Activated CD4-positive, CD25-positive, alpha-beta regulatory T cell treated with anti-CD3 and anti-CD28 coated beads, Interleukin-2, amount 50 U/mL, for 24 hours (primary cell): Measurements from ENCODE around the gene CBX7.

Source experiments
- ATAC-seq, 2 donors: fragments of 150-1000 bp; cut with Tn5 transposase; one replicate each; pipeline ENCODE4 v1.10.0; 2021; ENCODE audit warnings: mild to moderate bottlenecking in 1 of 2, moderate library complexity in 1 of 2

The CBX7 gene

DNA sequence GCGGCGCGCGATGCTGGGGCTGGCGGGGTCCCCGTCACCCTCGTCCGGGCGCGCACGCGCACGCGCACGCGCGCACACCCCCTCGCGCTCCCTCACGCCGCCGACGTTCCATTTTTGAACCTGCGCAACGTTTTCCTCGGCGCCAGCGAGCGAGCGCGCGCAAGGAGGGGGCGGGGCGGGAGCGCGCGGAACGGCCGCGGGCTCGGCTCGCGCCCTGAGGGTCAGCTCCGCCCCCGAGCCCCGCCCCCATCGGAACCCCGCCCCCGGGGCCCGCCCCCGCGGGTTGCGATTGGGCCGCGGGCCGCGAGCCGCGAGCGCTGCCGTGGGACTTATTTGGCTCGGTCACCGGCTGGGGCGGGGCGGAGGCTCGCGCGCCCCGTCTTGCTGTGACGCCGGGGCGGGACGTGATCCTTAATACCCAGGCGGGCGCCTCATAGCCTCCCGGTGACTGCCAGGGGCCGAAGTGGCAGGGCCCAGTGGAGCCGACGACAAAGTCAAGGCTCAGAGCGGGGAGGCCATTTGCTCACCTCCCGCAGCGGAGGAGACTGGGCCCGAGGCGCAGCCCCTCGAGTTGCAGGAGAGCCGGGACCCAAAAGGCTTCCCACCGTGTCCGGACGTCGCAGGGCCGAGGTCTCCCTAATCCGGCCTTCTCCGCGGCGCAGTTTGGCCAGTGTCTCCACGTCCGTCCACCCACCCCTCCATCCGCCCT, at the start of gene CBX7:
Gene CBX7, minus strand, starts transcription at position 170 of the 709 bp plus-strand sequence. CDS start 236 bp downstream, outside the sequence.
- peak; percentile 84 to 85 for ATAC-seq

DNA sequence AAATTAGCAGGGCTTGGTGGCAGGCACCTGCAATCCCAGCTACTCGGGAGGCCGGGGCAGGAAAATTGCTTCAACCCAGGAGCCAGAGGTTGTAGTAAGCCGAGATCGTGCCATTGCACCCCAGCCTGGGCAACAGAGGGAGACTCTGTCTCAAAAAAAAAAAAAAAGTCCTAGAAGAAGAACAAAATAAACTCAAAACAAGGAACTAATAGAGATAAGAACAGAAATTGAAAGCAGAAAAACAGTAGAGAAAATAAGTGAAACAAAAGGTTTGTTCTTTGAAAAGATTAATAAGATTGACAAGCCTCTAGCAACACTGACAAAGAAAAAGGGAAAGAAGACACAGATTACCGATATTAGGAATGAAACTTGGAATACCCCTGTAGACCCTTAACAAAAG, 45.1 kb upstream of the CBX7 start:
- no peak for ATAC-seq

DNA sequence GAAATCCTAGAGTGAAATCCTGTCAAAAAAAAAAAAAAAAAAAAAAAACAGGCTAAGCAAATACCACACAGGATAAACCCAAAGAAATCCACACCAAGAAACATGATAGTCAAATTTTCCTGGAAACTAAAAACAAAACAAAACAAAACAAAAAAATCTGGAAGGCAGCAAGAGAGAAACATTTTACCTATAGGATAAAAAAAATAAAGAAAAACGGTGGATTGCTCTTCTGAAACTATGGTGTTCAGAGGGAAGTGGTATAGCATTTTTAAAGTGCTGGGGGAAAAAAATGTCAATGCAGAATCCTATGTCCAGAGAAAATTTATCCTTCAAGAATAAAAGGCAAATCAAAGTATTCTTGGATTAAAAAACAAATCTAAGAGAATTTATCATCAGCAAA, 41.6 kb upstream of the CBX7 start:
- ATAC-seq, result no peak

DNA sequence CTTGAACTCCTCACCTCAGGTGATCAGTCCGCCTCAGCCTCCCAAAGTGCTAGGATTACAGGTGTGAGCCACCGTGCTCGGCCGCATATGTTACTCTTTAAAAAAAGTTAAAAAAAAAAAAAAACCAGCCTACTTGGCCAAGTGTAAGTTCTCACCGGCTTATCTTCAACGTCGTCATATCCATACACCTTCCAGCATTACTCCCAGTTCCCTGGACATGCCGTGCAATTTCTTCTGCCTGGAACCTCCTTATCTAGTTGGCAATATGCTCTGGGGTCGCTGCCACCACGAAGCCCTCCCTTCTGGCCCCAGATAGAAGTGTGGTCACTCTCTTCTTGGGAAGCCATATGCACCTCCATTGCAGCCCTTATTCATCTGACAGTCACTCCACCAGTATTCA, 36.3 kb upstream of the CBX7 start:
- ATAC-seq, result no peak

DNA sequence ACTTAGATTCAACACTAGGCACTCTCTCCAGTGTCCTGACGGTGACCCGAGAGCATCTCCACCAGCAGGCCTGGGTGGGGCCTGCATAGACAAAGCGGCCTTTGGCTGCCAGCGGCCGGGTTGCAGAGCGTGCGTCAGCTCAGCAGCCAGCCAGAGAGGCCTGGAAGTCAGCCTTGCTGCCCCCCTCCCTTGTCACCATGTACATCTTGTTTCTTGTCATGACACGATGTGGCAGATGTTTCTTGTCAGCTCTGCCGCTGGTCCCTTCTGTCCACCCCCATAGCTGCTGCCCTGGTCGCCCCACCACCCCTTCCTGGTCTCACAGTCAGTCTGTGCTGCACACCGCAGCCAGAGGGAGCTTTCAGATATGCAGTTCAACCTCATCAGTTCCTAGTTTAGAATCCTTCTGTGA, 33.1 kb upstream of the CBX7 start:
- ATAC-seq, result no peak

DNA sequence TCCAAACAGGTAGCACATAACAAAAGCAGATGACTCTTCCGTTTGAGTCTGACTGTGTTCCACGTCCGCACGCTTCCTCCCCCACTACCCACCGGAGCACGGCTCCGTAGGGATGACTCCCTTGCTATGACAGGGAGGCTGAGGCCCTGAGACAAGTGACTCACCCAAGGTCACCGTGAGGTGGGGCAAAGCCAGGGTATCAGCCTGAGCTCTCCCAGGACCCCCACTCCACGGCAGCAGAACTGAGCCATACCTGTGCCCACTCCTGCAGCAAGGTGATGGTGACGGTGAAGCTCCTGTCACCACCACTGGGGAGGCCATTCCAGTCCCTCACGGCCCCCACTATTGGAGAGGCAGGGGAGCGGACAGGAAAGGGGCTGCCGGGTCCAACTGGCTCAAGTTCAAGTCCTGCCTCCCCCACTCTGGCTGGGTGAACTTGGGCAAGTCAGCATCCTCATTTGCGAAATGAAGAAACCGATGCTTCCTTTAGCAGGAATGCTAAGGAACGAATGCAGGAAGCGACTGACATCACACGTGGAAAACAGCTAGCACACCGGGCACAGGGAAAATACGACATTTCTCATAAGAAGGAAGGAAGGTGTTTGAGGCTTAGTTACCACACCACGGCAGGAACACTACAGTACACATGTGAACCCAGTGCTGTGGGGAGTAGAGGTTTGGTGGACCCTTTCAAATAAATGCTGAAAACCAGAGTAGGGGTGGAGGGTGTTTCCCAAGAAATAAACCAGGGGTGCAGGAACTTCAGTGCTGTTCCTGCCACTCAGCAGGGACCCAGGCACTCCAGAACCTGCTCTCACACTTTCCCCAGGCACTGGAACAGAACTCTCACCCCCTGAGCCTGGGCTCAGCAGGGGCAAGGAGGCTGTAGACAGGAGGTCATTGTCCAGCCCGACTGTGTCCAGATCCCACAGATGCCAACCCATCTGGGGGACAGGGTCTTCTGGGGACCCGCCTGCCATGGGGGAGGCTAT, 32.4 kb upstream of the CBX7 start:
- ATAC-seq, result no peak

DNA sequence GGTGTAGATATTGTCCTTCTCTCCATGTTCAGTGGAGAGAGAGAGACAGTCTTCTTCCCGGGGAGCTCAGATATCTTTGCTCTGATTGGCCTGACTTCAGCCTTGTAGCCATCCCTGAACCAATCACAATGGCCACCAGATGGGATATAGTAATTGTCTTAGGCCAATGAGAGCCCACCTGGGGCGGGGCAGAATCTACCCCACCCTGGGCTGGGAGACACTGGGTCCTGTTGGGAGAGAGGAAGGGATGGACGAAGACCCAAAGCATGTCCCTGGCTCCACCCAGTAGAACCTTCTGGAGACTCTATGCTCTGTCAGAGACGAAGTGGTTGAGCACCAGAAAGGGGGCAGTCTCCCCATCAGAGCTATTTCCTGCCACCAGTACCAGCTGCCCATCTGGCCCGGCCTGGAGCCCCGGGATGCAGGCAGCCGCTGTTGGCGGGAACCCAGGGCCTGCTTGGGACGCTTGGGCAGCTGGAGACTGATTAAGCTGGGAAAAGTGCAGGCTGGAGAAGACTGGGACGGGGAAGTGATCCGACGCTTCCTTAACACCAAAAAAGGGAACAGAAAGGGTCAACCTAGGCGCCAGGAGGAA, 31.6 kb upstream of the CBX7 start:
- no peak for ATAC-seq

DNA sequence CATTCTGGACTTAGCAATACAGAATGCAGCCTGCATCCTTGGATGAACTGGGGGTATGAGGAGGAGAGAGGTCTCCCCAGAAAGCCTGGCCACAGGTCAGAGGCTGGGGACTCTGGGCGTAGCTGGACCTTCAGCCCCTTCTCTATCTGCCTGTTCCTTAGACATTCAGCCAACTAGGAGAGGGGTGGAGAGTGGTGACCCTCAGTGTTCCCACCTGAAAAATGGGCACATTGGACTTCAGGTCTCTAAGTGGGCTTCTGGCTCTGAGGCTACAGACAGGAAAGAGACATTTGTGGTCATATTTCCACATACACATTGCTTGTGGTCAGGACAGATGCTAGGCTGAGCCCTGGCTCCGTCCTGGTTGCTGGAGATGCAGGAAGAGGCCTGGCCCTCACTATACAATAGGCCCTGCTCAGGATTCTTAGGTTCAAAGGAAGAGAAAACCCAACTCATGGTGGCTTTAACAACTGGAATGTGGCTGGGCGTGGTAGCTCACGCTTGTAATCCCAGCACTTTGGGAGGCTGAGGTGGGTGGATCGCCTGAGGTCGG, 30.1 kb upstream of the CBX7 start:
- ATAC-seq, result no peak

DNA sequence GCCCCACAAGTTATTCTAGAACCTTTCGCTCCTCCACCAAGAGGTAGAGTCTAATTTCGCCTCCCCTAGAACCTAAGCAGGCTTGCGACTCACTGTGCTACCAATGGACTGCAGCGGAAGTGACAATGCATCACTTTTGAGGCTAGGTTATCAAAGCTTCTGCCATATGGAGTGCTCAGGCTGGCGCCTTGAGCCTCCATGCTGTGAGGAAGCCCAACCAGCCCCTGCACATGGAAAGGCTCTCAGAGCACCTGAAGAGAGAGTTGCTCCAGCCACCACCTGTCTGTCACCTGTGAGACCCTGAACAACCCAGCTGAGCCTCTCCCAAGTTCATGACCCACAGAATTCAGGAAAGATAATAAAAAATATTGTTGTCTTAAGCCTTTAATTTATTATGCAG, 29.3 kb upstream of the CBX7 start:
- ATAC-seq, result no peak

DNA sequence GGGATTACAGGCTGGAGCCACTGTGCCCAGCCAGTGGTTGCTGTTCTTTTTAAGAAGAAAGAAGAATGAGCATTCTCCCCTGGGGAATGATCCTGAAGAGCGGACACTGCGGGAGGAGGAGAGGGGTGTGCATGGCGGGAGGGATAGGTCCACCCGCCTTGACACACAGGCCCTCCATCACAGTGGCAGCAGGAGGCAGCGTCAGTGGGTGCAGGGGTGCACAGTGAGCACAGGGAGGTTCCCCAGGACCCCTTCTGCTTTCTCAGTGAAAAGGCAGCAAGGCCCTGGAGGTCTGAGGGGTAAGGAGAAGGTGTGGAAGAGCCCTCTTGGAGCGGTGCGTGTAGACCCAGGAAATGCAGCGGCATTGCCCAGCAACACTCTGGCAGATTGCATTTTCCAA, 28.9 kb upstream of the CBX7 start:
- ATAC-seq, result no peak

DNA sequence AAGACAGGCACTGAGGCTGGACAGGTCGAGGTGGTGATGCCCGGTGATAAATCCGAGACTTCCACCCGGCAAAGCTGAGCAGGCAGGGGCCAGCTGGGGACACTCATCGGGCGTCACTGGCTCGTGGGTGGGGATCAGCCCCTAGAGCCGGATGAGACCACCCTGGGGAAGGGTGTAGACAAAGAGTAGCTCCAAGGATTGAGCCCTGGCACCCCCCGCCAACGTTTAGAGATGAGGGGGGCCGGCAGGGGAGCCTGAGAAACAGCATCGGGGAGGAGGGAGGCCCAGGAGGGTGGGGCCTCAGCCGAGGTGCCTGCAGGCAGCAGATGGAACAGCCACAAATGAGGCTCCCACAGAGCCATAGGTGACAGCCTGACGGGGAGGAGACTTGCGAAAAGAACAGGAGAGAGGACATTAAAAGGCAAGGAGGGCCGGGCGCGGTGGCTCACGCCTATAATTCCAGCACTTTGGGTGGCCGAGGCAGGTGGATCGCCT, 27.4 kb upstream of the CBX7 start:
- no peak for ATAC-seq

DNA sequence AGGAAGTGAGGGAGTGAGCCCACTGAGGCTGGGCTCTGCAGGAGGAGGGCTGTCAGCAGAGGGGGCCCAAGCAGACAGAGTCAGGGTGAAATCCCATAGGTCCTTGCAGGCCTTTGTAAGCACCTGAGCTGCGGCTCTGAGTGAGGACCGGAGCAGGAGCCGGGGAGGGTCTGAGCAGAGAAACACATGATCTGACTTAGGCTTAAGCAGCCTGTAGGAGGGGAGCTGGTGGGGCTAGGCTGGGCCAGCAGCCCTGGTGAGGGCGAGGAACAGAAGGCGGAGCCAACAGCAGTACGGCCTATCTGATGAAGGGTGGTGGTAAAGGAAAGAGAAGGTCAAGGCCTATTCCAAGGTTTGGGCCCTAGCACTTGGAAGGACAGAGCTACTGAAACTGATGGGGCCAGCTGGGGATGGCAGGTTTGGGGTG, 26.9 kb upstream of the CBX7 start:
- no peak for ATAC-seq

DNA sequence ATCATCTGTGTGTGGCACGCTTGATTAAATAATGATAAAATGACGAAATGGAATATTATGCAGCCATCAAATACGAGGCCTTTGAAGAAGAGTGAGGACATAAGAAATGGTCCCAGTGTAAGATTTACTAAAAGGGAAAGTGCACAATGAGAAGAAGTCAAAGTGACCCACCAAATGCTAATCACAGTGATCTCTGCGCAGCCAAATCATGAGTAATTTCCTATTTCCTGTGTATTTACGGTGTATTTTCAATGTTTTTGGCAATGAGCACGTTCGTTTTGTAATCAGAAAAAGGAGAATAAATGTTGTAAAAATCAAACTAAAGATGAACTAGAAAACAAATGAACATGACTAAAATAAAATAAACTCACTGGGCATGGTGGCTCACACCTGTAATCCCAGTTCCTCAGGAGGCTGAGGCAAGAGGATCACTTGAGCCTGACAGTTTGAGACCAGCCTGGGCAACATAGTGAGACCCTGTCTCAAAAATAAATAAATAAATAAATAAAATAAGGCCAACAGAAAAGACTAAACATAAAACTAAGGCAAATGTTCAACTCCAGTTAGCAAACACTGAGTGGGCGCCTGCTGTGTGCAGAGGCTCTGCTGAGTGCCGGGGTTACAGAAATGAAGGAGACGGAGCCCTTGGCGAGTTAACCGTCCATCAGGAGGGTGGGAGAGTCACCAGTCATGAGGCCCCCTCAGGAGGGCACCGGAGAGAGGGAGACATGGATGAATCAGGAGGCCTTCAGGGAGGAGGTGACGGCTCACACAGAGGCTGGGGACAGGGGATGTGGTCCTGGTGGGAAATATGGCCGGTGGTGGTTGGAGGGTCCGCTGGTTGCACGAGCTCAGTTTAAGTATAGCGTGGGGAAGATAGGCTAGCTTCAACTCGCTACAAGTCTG, 26.0 kb upstream of the CBX7 start:
- no peak for ATAC-seq

DNA sequence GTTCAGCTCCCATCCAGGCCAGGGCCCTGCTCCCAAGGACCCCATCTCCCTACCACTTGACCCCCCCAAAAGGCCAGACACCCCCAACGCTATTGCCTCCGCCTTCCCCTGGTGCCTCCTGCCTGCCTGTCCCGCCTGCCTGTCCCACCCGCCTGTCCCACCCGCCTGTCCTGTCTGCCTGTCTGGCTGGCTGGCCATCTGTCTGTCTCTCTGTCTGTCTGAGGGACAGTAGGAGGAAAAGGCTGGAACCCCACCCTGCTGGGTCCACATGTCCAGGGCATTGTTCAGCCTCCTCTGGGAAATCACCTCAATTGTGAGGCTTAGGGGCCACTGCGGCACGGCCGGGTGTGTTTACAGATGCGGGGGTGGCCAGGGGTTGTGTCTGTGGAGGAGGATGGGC, 25.3 kb upstream of the CBX7 start:
- no peak for ATAC-seq

DNA sequence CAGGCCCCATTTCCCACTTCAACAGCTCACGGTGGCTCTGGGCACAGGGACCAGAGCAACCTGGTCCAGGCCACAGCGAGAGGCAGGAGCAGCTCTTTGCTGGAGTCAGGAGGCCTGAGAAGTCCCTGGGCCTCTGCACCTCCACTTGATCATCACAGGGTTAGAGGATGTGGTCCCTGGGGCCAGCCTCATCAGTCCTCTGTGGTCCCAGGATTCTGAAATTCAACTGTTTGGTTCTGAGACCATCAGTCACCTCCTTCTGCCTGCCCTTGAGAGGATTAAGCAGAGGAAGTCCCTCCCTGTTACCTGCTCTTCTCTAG, 24.9 kb upstream of the CBX7 start:
- ATAC-seq, result peak in 1 of 2 donors; percentile 21

DNA sequence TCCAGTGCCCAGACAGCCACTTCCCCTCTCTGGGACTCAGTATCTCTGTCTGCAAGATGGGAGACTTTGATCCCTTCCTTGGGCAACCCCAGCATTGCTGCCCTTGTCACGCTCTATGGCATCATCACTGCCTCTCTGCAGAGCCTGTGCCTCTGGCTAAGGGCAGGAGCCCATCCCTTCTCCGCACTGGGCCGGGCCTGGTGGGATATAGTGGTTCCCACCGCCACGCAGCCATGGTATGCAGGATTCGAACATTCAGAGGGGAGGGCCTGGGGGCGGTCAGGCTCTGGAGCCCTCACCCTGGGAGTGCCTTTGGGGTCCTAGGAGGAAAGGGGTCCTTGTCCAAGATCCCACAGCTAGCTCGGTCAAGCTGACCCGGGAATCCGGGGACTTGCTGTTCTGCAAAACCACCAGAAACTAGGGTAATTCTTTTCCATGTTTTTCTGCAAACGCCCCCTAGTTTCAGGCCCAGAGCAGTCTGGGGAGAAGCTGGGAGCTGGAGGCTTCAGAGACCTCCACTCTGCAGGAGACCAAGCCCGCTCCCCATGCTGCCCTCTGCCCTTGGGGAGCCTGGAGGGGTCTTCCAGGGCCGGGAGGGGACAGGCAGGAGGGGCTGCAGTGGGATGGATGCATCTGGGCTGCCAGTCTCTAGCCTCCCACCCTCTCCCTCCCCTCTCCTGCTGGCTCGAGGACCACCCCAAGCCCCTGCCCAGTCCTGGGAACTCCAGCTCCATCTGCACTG, 24.4 kb upstream of the CBX7 start:
- no peak for ATAC-seq

DNA sequence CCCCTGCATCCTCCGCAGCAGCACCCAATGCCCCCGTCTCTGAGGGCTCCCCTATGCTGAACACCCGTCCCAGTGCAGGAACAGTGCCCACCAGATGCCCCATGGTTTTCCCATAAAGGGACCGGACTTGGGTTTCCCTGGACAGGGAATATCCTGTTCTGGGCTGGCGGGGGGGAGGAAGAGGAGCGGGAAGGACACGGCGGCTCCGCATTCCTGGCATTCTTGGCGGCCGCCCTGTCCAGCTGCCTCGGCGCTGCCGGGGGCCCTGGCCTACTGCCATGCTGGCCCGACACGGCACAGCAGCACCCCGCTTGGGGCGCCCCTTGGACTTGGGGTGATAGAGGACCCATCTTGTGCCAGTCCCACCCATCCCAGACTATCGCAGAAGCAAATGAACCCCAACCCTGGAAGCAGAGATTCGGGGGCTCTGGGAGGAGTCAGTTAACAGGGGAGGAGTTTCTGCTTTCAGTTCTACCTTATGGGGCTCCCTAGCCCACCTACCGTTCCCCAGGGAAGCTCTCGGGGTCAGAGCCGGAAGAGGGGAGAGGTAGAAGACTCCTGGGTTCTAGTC, 23.7 kb upstream of the CBX7 start:
- ATAC-seq, result no peak

DNA sequence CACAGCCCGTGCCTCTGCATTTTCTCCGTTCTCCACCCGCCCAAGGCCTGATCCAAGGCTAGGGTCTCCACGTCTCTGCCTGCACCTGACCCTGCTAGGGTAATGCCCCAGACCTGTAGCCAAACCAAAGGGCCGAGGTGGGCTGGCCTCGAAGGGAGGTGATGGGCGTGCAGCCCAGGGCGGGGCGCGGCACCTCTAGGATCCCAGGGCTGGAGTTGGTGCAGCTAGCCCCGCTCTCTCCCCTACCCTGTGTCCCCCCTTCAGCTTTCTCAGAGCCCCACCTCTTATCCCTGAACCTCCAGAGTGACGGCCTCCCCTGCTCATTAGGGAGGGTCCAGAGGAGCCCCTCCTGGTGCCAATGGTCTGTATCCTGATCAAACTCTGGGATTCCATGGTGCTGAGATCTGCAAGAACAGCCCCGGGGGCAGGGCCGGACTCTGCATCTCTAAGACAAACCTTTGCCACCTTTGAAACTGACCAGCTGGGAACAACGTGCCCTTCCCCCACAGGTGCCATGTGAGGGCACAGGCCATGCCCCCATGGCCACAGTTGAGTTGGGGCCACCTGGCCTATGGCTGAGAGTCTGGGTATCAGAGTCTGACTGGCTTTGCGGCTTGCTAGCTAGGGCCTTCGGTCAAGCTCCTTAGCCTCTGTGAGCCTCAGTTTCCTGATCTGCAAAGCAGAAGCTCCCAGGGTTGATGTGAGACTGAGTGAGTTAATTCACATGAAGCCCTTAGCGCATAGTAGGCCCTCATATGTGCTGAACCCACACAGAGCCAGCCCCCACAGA, 23.1 kb upstream of the CBX7 start:
- ATAC-seq, result no peak

DNA sequence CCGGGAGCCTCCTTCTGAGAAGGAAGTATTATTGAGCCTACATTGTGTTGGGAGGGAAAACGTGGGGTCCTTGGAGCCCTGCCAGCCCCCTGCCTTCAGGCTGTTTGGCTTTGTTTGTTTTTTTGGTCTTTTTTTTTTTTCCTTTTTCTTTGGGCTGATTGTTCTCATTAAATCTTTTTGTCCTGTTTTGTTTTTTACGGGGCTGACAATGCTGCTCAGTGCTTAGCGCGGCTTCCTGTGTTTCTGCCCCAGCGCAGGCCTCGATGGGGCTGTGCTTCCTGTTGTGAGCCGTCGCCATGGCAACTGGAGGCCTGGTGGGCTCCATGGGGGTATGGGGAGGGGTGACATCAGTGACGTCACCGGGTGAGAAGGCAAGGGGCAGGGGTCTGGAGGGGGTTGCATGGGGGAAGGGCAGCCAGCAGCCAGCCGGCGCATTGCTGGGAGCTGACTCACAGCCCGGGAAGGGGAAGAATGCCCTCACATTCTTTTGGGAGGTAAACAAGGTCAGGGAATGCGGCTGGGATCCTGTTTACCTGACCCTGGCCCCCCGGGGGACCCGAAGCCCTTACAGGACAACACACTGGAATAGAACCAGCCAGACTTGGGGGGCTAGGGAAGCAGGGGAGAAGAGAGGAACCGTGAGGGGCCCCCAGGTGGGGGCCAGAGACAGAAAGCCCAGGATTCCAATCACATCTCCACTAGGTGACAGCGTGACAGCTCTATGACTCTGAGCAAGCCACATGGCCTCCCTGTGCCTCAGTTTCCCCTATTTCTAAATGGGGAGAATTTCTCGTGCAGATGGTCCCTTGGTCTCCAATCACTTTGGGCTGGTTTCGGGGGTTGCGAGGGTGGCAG, 22.2 kb upstream of the CBX7 start:
- peak in 1 of 2 donors; percentile 13 for ATAC-seq
